ENCODE data around the gene WDR36. TPM values are rescaled to one million over a fixed set of nuclear protein-coding genes. Genes with fewer than 3 reads are reported as not detected.

WDR36 gene
- total and polyA plus RNA-seq, 2 of the 13 experiments (the other 11 are each of a cell fraction or from before 2014, with no cell fraction given): 18.2 to 40.6 TPM

- no peak for TF ChIP-seq YEATS2 (CRISPR knock-in tag; IDR thresholded peaks at IDR 0.05; ENCODE audit: borderline replicate concordance)
Observed at GRCh38 chr5:111144352-111144930, 52.3 kb downstream of the WDR36 start (continued).

DNA sequence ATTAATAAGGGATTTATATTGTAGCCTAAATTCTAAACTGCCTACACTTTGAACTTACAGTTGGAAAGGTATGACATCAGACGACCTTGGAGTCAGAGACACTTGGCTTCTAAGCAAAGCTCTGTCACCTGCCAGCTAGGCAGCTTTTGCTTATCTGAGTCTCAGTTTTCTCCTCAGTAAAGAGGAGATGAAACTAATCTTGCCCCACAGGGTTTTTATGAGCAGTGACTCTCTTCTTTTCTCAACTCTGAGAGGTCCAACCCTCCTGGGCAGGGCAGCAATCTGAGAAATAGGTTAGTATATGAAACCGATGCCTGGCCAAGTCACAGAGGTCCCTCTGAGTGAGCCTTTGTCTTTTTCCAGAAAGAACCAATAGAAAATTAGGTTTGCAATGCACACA is 53.9 kb downstream of the WDR36 start:
- H3K27ac ChIP-seq (ENCODE audit: extremely low read length, insufficient read depth, low read length): no peak overlapping the region
- no peak overlapping the region for H3K4me2 ChIP-seq (ENCODE audit: low read depth, low read length)
- in situ Hi-C loops (cut with HindIII; ENCODE audit: extremely low pct_ligation_motif_present, low pct_unique_long_range_greater_than_20kb): no loop called here
- no peaks in the 10 kb centered on the region for H4K20me1 ChIP-seq (ENCODE audit: insufficient read depth, low read length)
- no peaks in the 10 kb centered on the region for H3K36me3 ChIP-seq (replicated peaks in 1 of 2; ENCODE audit: control insufficient read depth in 1 of 2, insufficient read depth in 2 of 2, low read length in 2 of 2)
- BruUV-seq (replicated peaks): no TSS peak
- FAIRE-seq: no peak
- no peak overlapping the region for H3K9ac ChIP-seq (ENCODE audit: insufficient read depth, low read depth, low read length)
- no peaks in the 10 kb centered on the region for H3K4me1 ChIP-seq (ENCODE audit: insufficient read depth, low read length)
- H3K9me3 ChIP-seq (ENCODE audit: low read length): no peaks in the 10 kb centered on the region
- 0% methylated on average over 2 of the region's 2 CpGs for WGBS (ENCODE audit: low lambda C conversion rate)
- H3K27me3 ChIP-seq (ENCODE audit: control insufficient read depth in 1 of 2, insufficient read depth in 2 of 2, low read length in 2 of 2): no peaks in the 10 kb centered on the region; a peak in 1 of 5 replicates
- CTCF ChIA-PET (ENCODE audit: low intra/inter-chr PET ratio, low total read pairs): no interaction called here
- TF ChIP-seq HOXA9 (CRISPR knock-in tag; IDR thresholded peaks at IDR 0.05; ENCODE audit: borderline replicate concordance) (no peak), ZBTB3 (CRISPR knock-in tag; IDR thresholded peaks at IDR 0.05; ENCODE audit: borderline replicate concordance, low read depth) (no peak), FOXA3 (CRISPR knock-in tag; IDR thresholded peaks at IDR 0.05) (no peak), IRF1 (CRISPR knock-in tag; IDR thresholded peaks at IDR 0.05; ENCODE audit: low read depth) (no peak), ZFP36L1 (CRISPR knock-in tag; IDR thresholded peaks at IDR 0.05) (no peak), CEBPG (CRISPR knock-in tag; IDR thresholded peaks at IDR 0.05) (no peak), ZNF44 (CRISPR knock-in tag; IDR thresholded peaks at IDR 0.05) (no peak), ZBTB21 (CRISPR knock-in tag; IDR thresholded peaks at IDR 0.05) (no peak), ZNF362 (CRISPR knock-in tag; IDR thresholded peaks at IDR 0.05; ENCODE audit: borderline replicate concordance) (no peak), ARNT (IDR thresholded peaks at IDR 0.05) (no peak), LBX2 (CRISPR knock-in tag; IDR thresholded peaks at IDR 0.05; ENCODE audit: borderline replicate concordance) (no peak), EHMT2 (IDR thresholded peaks at IDR 0.05; ENCODE audit: borderline replicate concordance, low read depth, low read length) (no peak), GATAD2A (CRISPR knock-in tag; IDR thresholded peaks at IDR 0.05) (no peak), SRY (CRISPR knock-in tag; IDR thresholded peaks at IDR 0.05) (no peak), HCFC1 (IDR thresholded peaks at IDR 0.05; ENCODE audit: low read depth, low read length) (no peak), MAFG (CRISPR knock-in tag; IDR thresholded peaks at IDR 0.05) (no peak), ZMAT3 (CRISPR knock-in tag; conservative IDR thresholded peaks at IDR 0.05) (no peak)
- TF ChIP-seq, protein P1, sequence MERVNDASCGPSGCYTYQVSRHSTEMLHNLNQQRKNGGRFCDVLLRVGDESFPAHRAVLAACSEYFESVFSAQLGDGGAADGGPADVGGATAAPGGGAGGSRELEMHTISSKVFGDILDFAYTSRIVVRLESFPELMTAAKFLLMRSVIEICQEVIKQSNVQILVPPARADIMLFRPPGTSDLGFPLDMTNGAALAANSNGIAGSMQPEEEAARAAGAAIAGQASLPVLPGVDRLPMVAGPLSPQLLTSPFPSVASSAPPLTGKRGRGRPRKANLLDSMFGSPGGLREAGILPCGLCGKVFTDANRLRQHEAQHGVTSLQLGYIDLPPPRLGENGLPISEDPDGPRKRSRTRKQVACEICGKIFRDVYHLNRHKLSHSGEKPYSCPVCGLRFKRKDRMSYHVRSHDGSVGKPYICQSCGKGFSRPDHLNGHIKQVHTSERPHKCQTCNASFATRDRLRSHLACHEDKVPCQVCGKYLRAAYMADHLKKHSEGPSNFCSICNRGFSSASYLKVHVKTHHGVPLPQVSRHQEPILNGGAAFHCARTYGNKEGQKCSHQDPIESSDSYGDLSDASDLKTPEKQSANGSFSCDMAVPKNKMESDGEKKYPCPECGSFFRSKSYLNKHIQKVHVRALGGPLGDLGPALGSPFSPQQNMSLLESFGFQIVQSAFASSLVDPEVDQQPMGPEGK (CRISPR knock-in tag; IDR thresholded peaks at IDR 0.05): no peak
- ATAC-seq: no peak
- H2AFZ ChIP-seq (ENCODE audit: low read length): no peak overlapping the region
- POLR2A ChIA-PET: no interaction called here
- intact Hi-C loops (cut with micrococcal nuclease; ENCODE audit: unreplicated experiment): no loop called here
- no peak for DNase-seq (ENCODE audit: low spot score)
- H3K4me3 ChIP-seq (replicated peaks in 1 of 3; ENCODE audit: insufficient read depth in 1 of 3, low read depth in 2 of 3, low read length in 3 of 3): no peak overlapping the region
- no peaks in the 10 kb centered on the region for H3K79me2 ChIP-seq (ENCODE audit: insufficient read depth, low read length)
